ENCODE data around the gene PIEZO2. TPM values are rescaled to one million over a fixed set of nuclear protein-coding genes. Genes with fewer than 3 reads are reported as not detected.

The PIEZO2 gene
- total RNA-seq, 1 experiment from 2014 or later, result 0.57 TPM

DNA sequence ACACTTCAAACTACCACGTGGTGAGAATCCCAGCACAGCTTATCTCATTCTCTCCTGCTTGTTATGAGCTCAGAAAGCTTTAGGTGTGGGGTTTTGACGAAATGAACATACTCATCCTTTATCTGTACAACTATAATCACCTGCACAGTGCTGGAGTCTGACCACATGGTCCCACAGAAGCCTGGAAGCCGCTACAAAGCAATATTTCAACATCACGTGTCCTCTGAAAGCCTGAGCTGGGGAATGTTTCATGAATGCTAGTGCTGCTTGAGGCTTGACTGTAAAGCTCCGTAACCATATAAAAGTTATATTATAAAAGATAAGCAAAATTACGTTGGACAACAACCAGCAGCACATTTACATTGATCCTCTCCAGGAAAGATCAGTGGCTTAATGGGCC is 43.9 kb downstream of the PIEZO2 start:
- no peaks in the 10 kb centered on the region for H3K4me1 ChIP-seq (ENCODE audit: control insufficient read depth, insufficient read depth, low read length)
- ChIA-PET POLR2A (no interaction called here), CTCF (no interaction called here)
- in situ Hi-C loops (cut with HindIII; ENCODE audit: low pct_unique_long_range_greater_than_20kb, low sequenced_read_pairs) (no loop called here), intact Hi-C loops (cut with micrococcal nuclease; ENCODE audit: unreplicated experiment) (no loop called here)
- BruUV-seq (replicated peaks), result no TSS peak
- no peak for ATAC-seq
- H3K27ac ChIP-seq (ENCODE audit: low read length), result no peak overlapping the region
- no peak overlapping the region for H3K4me3 ChIP-seq (ENCODE audit: low read depth in 2 of 2, low read length in 2 of 2)
- no peaks in the 10 kb centered on the region for H3K9me3 ChIP-seq (ENCODE audit: control insufficient read depth, insufficient read depth, low read depth, low read length)
- no peaks in the 10 kb centered on the region for H3K36me3 ChIP-seq (ENCODE audit: control insufficient read depth, insufficient read depth, low read length)
- no peaks in the 10 kb centered on the region for H3K27me3 ChIP-seq (ENCODE audit: control insufficient read depth, insufficient read depth, low read length)
- TF ChIP-seq, protein P1, sequence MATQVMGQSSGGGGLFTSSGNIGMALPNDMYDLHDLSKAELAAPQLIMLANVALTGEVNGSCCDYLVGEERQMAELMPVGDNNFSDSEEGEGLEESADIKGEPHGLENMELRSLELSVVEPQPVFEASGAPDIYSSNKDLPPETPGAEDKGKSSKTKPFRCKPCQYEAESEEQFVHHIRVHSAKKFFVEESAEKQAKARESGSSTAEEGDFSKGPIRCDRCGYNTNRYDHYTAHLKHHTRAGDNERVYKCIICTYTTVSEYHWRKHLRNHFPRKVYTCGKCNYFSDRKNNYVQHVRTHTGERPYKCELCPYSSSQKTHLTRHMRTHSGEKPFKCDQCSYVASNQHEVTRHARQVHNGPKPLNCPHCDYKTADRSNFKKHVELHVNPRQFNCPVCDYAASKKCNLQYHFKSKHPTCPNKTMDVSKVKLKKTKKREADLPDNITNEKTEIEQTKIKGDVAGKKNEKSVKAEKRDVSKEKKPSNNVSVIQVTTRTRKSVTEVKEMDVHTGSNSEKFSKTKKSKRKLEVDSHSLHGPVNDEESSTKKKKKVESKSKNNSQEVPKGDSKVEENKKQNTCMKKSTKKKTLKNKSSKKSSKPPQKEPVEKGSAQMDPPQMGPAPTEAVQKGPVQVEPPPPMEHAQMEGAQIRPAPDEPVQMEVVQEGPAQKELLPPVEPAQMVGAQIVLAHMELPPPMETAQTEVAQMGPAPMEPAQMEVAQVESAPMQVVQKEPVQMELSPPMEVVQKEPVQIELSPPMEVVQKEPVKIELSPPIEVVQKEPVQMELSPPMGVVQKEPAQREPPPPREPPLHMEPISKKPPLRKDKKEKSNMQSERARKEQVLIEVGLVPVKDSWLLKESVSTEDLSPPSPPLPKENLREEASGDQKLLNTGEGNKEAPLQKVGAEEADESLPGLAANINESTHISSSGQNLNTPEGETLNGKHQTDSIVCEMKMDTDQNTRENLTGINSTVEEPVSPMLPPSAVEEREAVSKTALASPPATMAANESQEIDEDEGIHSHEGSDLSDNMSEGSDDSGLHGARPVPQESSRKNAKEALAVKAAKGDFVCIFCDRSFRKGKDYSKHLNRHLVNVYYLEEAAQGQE (IDR thresholded peaks at IDR 0.05; ENCODE audit: insufficient read depth in 1 of 2, low read depth in 2 of 2, low read length in 1 of 2), result no peak
- TF ChIP-seq SIN3A (IDR thresholded peaks at IDR 0.05; ENCODE audit: borderline replicate concordance, insufficient read depth, low read depth, low read length), result no peak
- TF ChIP-seq, protein P2, sequence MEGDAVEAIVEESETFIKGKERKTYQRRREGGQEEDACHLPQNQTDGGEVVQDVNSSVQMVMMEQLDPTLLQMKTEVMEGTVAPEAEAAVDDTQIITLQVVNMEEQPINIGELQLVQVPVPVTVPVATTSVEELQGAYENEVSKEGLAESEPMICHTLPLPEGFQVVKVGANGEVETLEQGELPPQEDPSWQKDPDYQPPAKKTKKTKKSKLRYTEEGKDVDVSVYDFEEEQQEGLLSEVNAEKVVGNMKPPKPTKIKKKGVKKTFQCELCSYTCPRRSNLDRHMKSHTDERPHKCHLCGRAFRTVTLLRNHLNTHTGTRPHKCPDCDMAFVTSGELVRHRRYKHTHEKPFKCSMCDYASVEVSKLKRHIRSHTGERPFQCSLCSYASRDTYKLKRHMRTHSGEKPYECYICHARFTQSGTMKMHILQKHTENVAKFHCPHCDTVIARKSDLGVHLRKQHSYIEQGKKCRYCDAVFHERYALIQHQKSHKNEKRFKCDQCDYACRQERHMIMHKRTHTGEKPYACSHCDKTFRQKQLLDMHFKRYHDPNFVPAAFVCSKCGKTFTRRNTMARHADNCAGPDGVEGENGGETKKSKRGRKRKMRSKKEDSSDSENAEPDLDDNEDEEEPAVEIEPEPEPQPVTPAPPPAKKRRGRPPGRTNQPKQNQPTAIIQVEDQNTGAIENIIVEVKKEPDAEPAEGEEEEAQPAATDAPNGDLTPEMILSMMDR (IDR thresholded peaks at IDR 0.05), result no peak
- TF ChIP-seq TCF7L2 (IDR thresholded peaks at IDR 0.05; ENCODE audit: low read depth, low read length), result no peak
- TF ChIP-seq POLR2AphosphoS5 (IDR thresholded peaks at IDR 0.05; ENCODE audit: low read depth, low read length), result no peak
- DNase-seq (ENCODE audit: low read depth, low spot score), result no peak

DNA sequence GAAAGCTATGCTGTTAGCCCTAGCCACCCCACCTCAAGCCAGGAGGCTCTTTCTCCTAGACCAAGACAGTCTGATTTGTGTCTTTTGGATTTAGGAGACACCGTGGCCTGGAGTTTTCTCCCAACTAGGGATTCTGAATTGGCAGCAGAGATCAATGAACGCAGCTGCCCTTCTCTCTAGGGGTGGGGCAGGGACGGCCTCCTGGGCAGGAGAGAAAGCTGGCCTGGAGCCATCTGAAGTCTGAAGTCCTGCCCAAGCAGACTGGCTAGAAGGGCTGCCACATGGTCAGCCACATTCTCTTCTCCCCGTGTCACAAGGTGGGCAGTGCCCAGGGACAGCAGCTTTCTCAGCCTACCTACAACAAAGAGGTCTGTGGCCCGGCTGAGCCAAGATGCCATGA is 45.1 kb downstream of the PIEZO2 start:
- ATAC-seq, result no peak
- no peaks in the 10 kb centered on the region for H3K4me1 ChIP-seq (ENCODE audit: control insufficient read depth, insufficient read depth, low read length)

More for the DNA sequence above, 45.1 kb downstream of the PIEZO2 start:
- POLR2A ChIA-PET, result no interaction called here
- in situ Hi-C loops (cut with HindIII; ENCODE audit: low pct_unique_long_range_greater_than_20kb, low sequenced_read_pairs), result no loop called here
- intact Hi-C loops (cut with micrococcal nuclease; ENCODE audit: unreplicated experiment), result no loop called here
- H3K4me3 ChIP-seq (ENCODE audit: low read depth in 2 of 2, low read length in 2 of 2), result no peak overlapping the region
- CTCF ChIA-PET, result no interaction called here
- no peaks in the 10 kb centered on the region for H3K9me3 ChIP-seq (ENCODE audit: control insufficient read depth, insufficient read depth, low read depth, low read length)
- no peaks in the 10 kb centered on the region for H3K36me3 ChIP-seq (ENCODE audit: control insufficient read depth, insufficient read depth, low read length)
- H3K27me3 ChIP-seq (ENCODE audit: control insufficient read depth, insufficient read depth, low read length), result no peaks in the 10 kb centered on the region; the same call in 1 of the 2 replicates
- TF ChIP-seq SIN3A (IDR thresholded peaks at IDR 0.05; ENCODE audit: borderline replicate concordance, insufficient read depth, low read depth, low read length), result no peak
- TF ChIP-seq, protein P2 (IDR thresholded peaks at IDR 0.05), result no peak
- TF ChIP-seq TCF7L2 (IDR thresholded peaks at IDR 0.05; ENCODE audit: low read depth, low read length), result no peak
- H3K27ac ChIP-seq (ENCODE audit: low read length), result no peak overlapping the region
- no peak for DNase-seq (ENCODE audit: low read depth, low spot score)
- no TSS peak for BruUV-seq (replicated peaks)

Data from Panc1 (cell line).